HepG2 (cell line): Measurements from ENCODE around the gene TMCC1. TPM values are rescaled to one million over a fixed set of nuclear protein-coding genes. Genes with fewer than 3 reads are reported as not detected.

Experiments
- BATF2 ChIP-seq: sonication (generic); formaldehyde crosslinking; IDR thresholded peaks from 2 replicates; pipeline ENCODE4 v1.8.0; 2022; ENCODE audit warnings: mild to moderate bottlenecking, missing genetic modification reagents, moderate library complexity
- EHMT2 ChIP-seq: fragments of 200-600 bp; sonication (generic); IDR thresholded peaks from 2 replicates; pipeline ENCODE4 v1.7.0; 2017; ENCODE audit warnings: antibody characterized with exemption, low read depth, low read length, borderline replicate concordance
- ERF ChIP-seq: IDR thresholded peaks from 2 replicates; pipeline ENCODE4 v1.6.1; 2018; ENCODE audit warnings: missing biosample characterization, missing genetic modification reagents
- ETV5 ChIP-seq: IDR thresholded peaks from 2 replicates; pipeline ENCODE4 v1.6.1; 2018; ENCODE audit warnings: missing biosample characterization, missing genetic modification reagents, inconsistent platforms, borderline replicate concordance
- HDAC1 ChIP-seq: sonication (generic); formaldehyde crosslinking; IDR thresholded peaks from 2 replicates; pipeline ENCODE4 v1.5.1; 2020; ENCODE audit warnings: mild to moderate bottlenecking, missing genetic modification reagents
- NFE2L1 ChIP-seq: sonication (generic); formaldehyde crosslinking; IDR thresholded peaks from 2 replicates; pipeline ENCODE4 v1.4.0; 2020; ENCODE audit warnings: missing genetic modification reagents, mild to moderate bottlenecking, borderline replicate concordance
- NFE2L2 ChIP-seq: fragments of 150-350 bp; IDR thresholded peaks from 2 replicates; pipeline ENCODE4 v1.6.1; 2014; ENCODE audit warnings: low read length
- POGZ ChIP-seq: sonication (generic); formaldehyde crosslinking; IDR thresholded peaks from 2 replicates; pipeline ENCODE4 v1.4.0; 2020; ENCODE audit warnings: mild to moderate bottlenecking, missing genetic modification reagents
- POLR2AphosphoS2 ChIP-seq: IDR thresholded peaks from 2 replicates; pipeline ENCODE4 v1.6.1; 2011; ENCODE audit warnings: low read depth, low read length, improper control_type of control experiment
- RBFOX2 ChIP-seq: fragments of 200-400 bp; formaldehyde crosslinking; IDR thresholded peaks from 2 replicates; pipeline ENCODE4 v1.6.1; 2017; ENCODE audit warnings: low read depth, mild to moderate bottlenecking, low read length
- RBM22 ChIP-seq: fragments of 200-400 bp; formaldehyde crosslinking; optimal IDR thresholded peaks from 2 replicates; pipeline ENCODE3; 2017; ENCODE audit warnings: mild to moderate bottlenecking, low read length, moderate library complexity
- RELA ChIP-seq: sonication (generic); formaldehyde crosslinking; IDR thresholded peaks from 2 replicates; pipeline ENCODE4 v1.4.0; 2020; ENCODE audit warnings: missing genetic modification reagents
- RFXANK ChIP-seq: IDR thresholded peaks from 2 replicates; pipeline ENCODE4 v1.6.1; 2016
- SNRNP70 ChIP-seq: fragments of 200-400 bp; formaldehyde crosslinking; IDR thresholded peaks from 2 replicates; pipeline ENCODE4 v1.6.1; 2017; ENCODE audit warnings: mild to moderate bottlenecking, low read depth, low read length, moderate library complexity
- SP2 ChIP-seq: sonication (generic); formaldehyde crosslinking; IDR thresholded peaks from 2 replicates; pipeline ENCODE4 v1.5.1; 2020; ENCODE audit warnings: mild to moderate bottlenecking, missing genetic modification reagents
- SP5 ChIP-seq: IDR thresholded peaks from 2 replicates; pipeline ENCODE4 v1.6.1; 2016; ENCODE audit warnings: low read depth, borderline replicate concordance
- YEATS2 ChIP-seq: sonication (generic); formaldehyde crosslinking; IDR thresholded peaks from 2 replicates; pipeline ENCODE4 v1.4.0; 2020; ENCODE audit warnings: missing genetic modification reagents, borderline replicate concordance
- ZBTB38 ChIP-seq: sonication (generic); formaldehyde crosslinking; IDR thresholded peaks from 2 replicates; pipeline ENCODE4 v1.5.1; 2020; ENCODE audit warnings: mild to moderate bottlenecking, missing genetic modification reagents
- ZFAT ChIP-seq: sonication (generic); formaldehyde crosslinking; conservative IDR thresholded peaks from 2 replicates; pipeline ENCODE4 v1.8.1; 2023; ENCODE audit warnings: missing genetic modification reagents, inconsistent platforms
- ZFP36L2 ChIP-seq: sonication (generic); formaldehyde crosslinking; IDR thresholded peaks from 2 replicates; pipeline ENCODE4 v1.4.0; 2020; ENCODE audit warnings: missing genetic modification reagents
- ZKSCAN5 ChIP-seq: sonication (generic); formaldehyde crosslinking; IDR thresholded peaks from 2 replicates; pipeline ENCODE4 v1.5.1; 2020; ENCODE audit warnings: mild to moderate bottlenecking, missing genetic modification reagents
- ZNF20 ChIP-seq: sonication (generic); formaldehyde crosslinking; IDR thresholded peaks from 2 replicates; pipeline ENCODE4 v1.4.0; 2020; ENCODE audit warnings: mild to moderate bottlenecking, moderate library complexity, missing genetic modification reagents
- ZNF24 ChIP-seq: fragments of 450-650 bp; IDR thresholded peaks from 2 replicates; pipeline ENCODE4 v1.6.1; 2017; ENCODE audit warnings: antibody characterized with exemption, mild to moderate bottlenecking
- ZNF276 ChIP-seq: sonication (generic); formaldehyde crosslinking; IDR thresholded peaks from 2 replicates; pipeline ENCODE4 v1.4.0; 2020; ENCODE audit warnings: mild to moderate bottlenecking, low read depth, missing genetic modification reagents
- ZNF430 ChIP-seq: sonication (generic); formaldehyde crosslinking; IDR thresholded peaks from 2 replicates; pipeline ENCODE4 v1.9.0; 2021; ENCODE audit warnings: mild to moderate bottlenecking, missing genetic modification reagents
- ZNF510 ChIP-seq: sonication (generic); formaldehyde crosslinking; IDR thresholded peaks from 2 replicates; pipeline ENCODE4 v1.4.0; 2020; ENCODE audit warnings: low read depth, mild to moderate bottlenecking, missing genetic modification reagents
- ZNF557 ChIP-seq: sonication (generic); formaldehyde crosslinking; IDR thresholded peaks from 2 replicates; pipeline ENCODE4 v1.4.0; 2020; ENCODE audit warnings: missing genetic modification reagents
- ZNF878 ChIP-seq: sonication (generic); formaldehyde crosslinking; IDR thresholded peaks from 2 replicates; pipeline ENCODE4 v1.8.1; 2023; ENCODE audit warnings: mild to moderate bottlenecking, missing genetic modification reagents, moderate library complexity
- ZSCAN21 ChIP-seq: sonication (generic); formaldehyde crosslinking; IDR thresholded peaks from 2 replicates; pipeline ENCODE4 v1.8.0; 2022; ENCODE audit warnings: mild to moderate bottlenecking, missing genetic modification reagents, moderate library complexity, borderline replicate concordance
- polyA plus RNA-seq, 8 experiments: library from polyadenylated mRNA; depleted of rRNA in 3 of 8; stranded (reverse) in 7 of 8; unstranded in 1 of 8; fragments of >200 nt; fragmentation: Illumina TruSeq in 4 of 8; extraction: Trizol in 4 of 8; gene quantifications; 2 replicates each; pipeline versions ENCODE4 v1.2.1 to v1.2.3, GENCODE V29; 2011 to 2016; ENCODE audit warnings: low read depth in 4 of 8, missing spikeins in 1 of 8, mixed read lengths in 1 of 8; ENCODE audit not compliant: insufficient read depth in 1 of 8
- total RNA-seq, 5 experiments: library from RNA; depleted of rRNA; stranded (reverse); fragments of >200 nt; fragmentation: Illumina TruSeq; extraction: Trizol; gene quantifications; 2 replicates each; pipeline ENCODE4 v1.2.3, GENCODE V29; 2016; ENCODE audit warnings: low read depth in 1 of 5
- TF ChIP-seq, protein P1 (sequence below): sonication (generic); formaldehyde crosslinking; IDR thresholded peaks from 2 replicates; pipeline ENCODE4 v1.8.1; 2023; ENCODE audit warnings: missing genetic modification reagents, mild to moderate bottlenecking, borderline replicate concordance

TMCC1 gene
- total and polyA plus RNA-seq, 2 of the 13 experiments (the other 11 are each of a cell fraction or from before 2014, with no cell fraction given), result 12.1 to 264 TPM

GRCh38 chr3:129606636-129607390 lies 286.7 kb downstream of the TMCC1 start, which contains the start of gene PLXND1 (continued):
- TF ChIP-seq POLR2AphosphoS2, result no peak
- TF ChIP-seq SNRNP70, result no peak
- no peak for TF ChIP-seq RBM22
- TF ChIP-seq NFE2L1 (CRISPR knock-in tag), result no peak
- no peak for TF ChIP-seq POGZ (CRISPR knock-in tag)
- no peak for TF ChIP-seq ZNF430
- TF ChIP-seq ZNF24, result no peak
- no peak for TF ChIP-seq SP2 (CRISPR knock-in tag)
- no peak for TF ChIP-seq HDAC1 (CRISPR knock-in tag)
- TF ChIP-seq ZNF20 (CRISPR knock-in tag), result no peak
- TF ChIP-seq ZNF878, result no peak
- 0 out of 2 replicates have a peak, but pooled peaks have one; percentile 5 for TF ChIP-seq ZBTB38
- no peak for TF ChIP-seq ZFP36L2
- TF ChIP-seq ETV5 (CRISPR knock-in tag), result no peak
- no peak for TF ChIP-seq RFXANK
- TF ChIP-seq, protein P1, sequence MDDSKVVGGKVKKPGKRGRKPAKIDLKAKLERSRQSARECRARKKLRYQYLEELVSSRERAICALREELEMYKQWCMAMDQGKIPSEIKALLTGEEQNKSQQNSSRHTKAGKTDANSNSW (CRISPR knock-in tag), result no peak
- no peak for TF ChIP-seq RELA (CRISPR knock-in tag)
- no peak for TF ChIP-seq ZNF276
- no peak for TF ChIP-seq ZFAT
- 0 out of 2 replicates have a peak, but pooled peaks have one; percentile 45 for TF ChIP-seq SP5 (CRISPR knock-in tag)
- peak; percentile 41; the same call in 1 of the 2 replicates for TF ChIP-seq RBFOX2
- peak; percentile 55; the same call in 1 of the 2 replicates for TF ChIP-seq ERF (CRISPR knock-in tag)
- TF ChIP-seq ZSCAN21 (CRISPR knock-in tag), result no peak
- TF ChIP-seq EHMT2, result no peak
- TF ChIP-seq ZNF557 (CRISPR knock-in tag), result no peak
- TF ChIP-seq YEATS2 (CRISPR knock-in tag), result no peak
- no peak for TF ChIP-seq BATF2 (CRISPR knock-in tag)
- TF ChIP-seq ZKSCAN5 (CRISPR knock-in tag), result no peak
- TF ChIP-seq NFE2L2, result no peak
- TF ChIP-seq ZNF510 (CRISPR knock-in tag), result no peak
